A549 (cell line): ENCODE results near the gene MAGI1.

Source experiments
- JUN ChIP-seq, 2 experiments: fragments of >200 bp; sonication (Bioruptor Twin); formaldehyde crosslinking; IDR thresholded peaks; 2 replicates in 1 of 2; 3 replicates in 1 of 2; pipeline ENCODE4 v1.6.1; 2016 to 2017
- MAZ ChIP-seq: fragments of 150-350 bp; IDR thresholded peaks from 2 replicates; pipeline ENCODE4 v1.6.1; 2014; ENCODE audit warnings: antibody characterized with exemption, low read depth, low read length, borderline replicate concordance
- MYC ChIP-seq: IDR thresholded peaks from 2 replicates; pipeline ENCODE4 v1.6.1; 2012; ENCODE audit warnings: mild to moderate bottlenecking, inconsistent platforms, low read length, improper control_type of control experiment, borderline replicate concordance
- SREBF2 ChIP-seq: fragments of 450-650 bp; IDR thresholded peaks from 2 replicates; pipeline ENCODE4 v1.6.1; 2014; ENCODE audit warnings: mild to moderate bottlenecking, moderate library complexity
- TF ChIP-seq, protein P1 (sequence below): fragments of >200 bp; sonication (Bioruptor Twin); formaldehyde crosslinking; IDR thresholded peaks from 3 replicates; pipeline ENCODE4 v1.5.1; 2016
- TF ChIP-seq, protein P2 (sequence below): fragments of 450-650 bp; IDR thresholded peaks from 2 replicates; pipeline ENCODE4 v1.6.1; 2014; ENCODE audit warnings: antibody characterized with exemption

- TF ChIP-seq, protein P1, sequence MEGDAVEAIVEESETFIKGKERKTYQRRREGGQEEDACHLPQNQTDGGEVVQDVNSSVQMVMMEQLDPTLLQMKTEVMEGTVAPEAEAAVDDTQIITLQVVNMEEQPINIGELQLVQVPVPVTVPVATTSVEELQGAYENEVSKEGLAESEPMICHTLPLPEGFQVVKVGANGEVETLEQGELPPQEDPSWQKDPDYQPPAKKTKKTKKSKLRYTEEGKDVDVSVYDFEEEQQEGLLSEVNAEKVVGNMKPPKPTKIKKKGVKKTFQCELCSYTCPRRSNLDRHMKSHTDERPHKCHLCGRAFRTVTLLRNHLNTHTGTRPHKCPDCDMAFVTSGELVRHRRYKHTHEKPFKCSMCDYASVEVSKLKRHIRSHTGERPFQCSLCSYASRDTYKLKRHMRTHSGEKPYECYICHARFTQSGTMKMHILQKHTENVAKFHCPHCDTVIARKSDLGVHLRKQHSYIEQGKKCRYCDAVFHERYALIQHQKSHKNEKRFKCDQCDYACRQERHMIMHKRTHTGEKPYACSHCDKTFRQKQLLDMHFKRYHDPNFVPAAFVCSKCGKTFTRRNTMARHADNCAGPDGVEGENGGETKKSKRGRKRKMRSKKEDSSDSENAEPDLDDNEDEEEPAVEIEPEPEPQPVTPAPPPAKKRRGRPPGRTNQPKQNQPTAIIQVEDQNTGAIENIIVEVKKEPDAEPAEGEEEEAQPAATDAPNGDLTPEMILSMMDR, result no peak
- TF ChIP-seq, protein P2, sequence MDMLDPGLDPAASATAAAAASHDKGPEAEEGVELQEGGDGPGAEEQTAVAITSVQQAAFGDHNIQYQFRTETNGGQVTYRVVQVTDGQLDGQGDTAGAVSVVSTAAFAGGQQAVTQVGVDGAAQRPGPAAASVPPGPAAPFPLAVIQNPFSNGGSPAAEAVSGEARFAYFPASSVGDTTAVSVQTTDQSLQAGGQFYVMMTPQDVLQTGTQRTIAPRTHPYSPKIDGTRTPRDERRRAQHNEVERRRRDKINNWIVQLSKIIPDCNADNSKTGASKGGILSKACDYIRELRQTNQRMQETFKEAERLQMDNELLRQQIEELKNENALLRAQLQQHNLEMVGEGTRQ, result no peak
- TF ChIP-seq MAZ (no peak), JUN (IDR thresholded peaks at IDR 0.05) (no peak), SREBF2 (no peak), MYC (no peak)
These were observed 725.1 kb downstream of the MAGI1 start for GRCh38 chr3:65313666-65314065.
